HG02763 (cell line): ENCODE data around the gene NOL4L.
"Not testable (repeated sequence)": the region's sequence is repeated elsewhere in the genome, so short reads cannot be mapped to it uniquely, and the experiment has no call there.

Experiments used
- ATAC-seq: cut with Tn5 transposase; IDR thresholded peaks from one replicate; pipeline ENCODE4 v1.9.1; 2021; ENCODE audit warnings: mild to moderate bottlenecking, moderate library complexity; ENCODE audit not compliant: unreplicated experiment

Gene NOL4L

DNA sequence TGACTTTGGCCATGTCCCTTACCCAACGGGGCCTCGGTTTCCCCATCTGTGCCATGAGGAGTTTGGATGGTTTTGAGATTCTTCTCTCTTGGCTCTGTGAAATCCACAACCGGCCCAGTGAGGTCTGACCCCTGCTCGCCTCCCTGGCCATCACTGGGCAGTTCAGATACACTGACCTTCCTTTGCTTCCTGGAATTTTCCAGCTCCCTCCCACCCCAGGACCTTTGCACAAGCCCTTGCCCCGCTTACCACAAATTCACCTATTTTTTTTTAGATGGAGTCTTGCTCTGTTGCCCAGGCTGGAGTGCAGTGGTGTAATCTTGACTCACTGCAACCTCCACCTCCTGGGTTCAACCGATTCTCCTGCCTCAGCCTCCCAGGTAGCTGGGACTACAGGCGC lies 12.6 kb upstream of the NOL4L start:
- ATAC-seq, result no peak

GRCh38 chr20:32596681-32597252 lies 11.6 kb upstream of the NOL4L start:
- ATAC-seq, result no peak

- no peak for ATAC-seq
Observed at GRCh38 chr20:32595143-32595542, 10.0 kb upstream of the NOL4L start.

DNA sequence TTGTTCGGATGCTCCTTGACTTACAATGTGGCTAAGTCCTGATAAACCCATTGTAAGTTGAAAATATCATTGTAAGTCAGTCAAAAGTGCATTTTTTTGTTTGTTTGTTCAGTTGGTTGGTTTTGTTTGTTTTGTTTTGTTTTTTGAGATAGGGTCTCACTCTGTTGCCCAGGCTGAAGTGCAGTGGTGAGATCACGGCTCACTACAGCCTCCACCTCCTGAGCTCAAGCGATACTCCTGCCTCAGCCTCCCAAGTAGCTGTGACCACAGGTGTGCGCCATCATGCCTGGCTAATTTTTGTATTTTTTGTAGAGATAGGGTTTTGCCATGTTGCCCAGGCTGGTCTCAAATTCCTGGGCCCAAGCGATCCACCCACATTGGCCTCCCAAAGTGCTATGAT lies 9.5 kb upstream of the NOL4L start:
- ATAC-seq, result not testable (repeated sequence)

GRCh38 chr20:32594204-32594603 lies 9.1 kb upstream of the NOL4L start:
- ATAC-seq, result no peak

DNA sequence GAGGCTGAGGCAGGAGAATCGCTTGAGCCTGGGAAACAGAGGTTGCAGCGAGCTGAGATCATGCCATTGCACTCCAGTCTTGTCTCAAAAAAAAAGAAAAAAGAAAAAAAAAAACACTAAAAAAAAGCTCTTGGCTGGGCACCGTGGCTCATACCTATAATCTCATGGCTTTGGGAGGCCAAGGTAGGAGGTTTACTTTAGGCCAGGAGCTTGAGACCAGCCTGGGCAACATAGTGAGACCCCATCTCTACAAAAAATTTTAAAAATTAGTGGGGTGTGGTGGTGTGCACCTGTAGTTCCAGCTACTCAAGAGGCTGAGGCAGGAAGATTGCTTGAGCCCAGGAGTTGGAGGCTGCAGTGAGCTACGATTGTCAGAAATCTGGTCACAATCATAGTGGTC lies 7.5 kb upstream of the NOL4L start:
- not testable (repeated sequence) for ATAC-seq

DNA sequence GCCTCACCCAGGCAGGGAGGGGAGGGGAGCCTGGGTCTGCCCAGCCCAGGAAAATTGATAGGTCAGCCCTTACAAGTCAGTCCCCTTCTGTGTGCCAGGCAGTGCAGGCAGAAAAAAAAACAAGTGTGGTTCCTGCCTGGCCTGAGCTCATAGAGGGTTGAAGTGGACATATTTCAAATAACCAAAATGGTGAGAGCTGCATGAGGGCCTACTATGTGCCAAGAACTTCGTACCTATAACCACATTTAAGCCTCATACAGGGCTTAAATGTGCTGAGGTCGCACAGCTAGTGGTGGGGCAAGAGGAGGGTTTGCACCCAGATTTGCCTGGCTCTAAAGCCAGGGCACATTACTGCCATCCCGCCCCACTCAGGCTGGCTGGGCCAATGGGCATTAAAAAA lies 6.9 kb upstream of the NOL4L start:
- no peak for ATAC-seq

GRCh38 chr20:32589769-32590168 lies 4.6 kb upstream of the NOL4L start:
- no peak for ATAC-seq

- ATAC-seq, result no peak
Observed at GRCh38 chr20:32589256-32589655, 4.1 kb upstream of the NOL4L start.

GRCh38 chr20:32588040-32588439 lies 2.9 kb upstream of the NOL4L start:
- ATAC-seq, result no peak

DNA sequence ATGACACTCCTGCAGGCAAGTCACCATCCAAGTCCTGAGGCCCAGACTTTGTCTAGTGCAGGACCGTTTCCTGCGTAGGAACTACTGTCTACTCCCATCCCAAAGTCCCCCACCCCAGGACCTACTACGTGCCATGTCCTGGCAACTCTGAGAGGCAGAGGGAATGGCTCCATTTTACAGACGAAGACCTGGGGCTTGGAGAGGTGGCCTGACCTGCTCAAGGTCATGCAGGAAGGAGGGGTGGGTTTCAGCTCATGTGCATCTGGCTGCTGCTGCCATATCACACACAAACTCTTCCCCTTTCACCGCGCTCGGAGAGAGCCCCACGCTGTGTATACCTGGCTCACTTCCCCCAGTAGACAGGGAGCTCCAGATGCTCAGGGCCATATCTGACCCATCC lies 1.2 kb upstream of the NOL4L start:
- ATAC-seq, result no peak

GRCh38 chr20:32585586-32586127 lies 524 bp upstream of the NOL4L start:
- ATAC-seq, result no peak

- no peak for ATAC-seq
Observed at GRCh38 chr20:32583581-32584070, 1.5 kb downstream of the NOL4L start.

GRCh38 chr20:32582659-32583580 lies 2.2 kb downstream of the NOL4L start:
- ATAC-seq, result no peak

DNA sequence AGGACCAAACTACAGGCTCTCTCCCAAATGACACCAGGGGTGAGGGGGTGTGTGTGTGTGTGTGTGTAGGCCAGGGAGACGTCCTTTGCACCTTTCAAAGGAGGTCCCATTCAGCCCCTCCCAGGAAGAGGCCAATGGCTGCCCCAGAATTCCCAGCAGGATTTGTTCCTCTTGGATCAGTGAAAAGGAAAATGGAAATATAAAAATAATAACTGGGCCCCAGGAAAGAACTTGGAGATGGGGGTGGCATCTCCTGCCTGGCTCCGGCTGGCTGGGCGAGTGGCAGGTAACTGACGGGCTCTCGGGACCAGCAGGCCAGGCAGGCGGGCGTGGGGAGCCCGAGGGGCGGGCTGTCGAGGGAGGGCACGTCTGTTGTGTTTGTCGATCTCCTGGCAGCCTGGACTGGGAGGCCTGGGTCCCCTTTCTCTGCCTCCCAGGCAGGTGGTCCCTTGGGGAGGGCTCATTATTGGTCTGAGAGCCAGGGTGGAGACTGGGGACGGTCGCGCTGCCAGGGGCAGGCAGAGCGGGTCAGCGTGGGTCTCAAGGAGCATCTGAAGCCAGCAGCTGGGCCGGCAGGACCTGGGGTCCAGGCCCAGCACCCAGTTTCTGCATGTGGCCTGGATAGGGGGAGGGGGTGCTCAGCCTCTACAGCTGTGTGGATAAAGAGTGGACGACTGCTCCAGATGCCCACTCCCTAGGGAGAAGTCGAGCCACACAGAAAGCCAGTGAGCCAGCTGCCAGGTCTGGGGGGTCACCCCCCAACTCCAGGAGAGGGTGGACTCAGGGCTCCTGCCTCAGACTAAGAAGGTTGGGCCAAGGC lies 3.1 kb downstream of the NOL4L start:
- no peak for ATAC-seq

DNA sequence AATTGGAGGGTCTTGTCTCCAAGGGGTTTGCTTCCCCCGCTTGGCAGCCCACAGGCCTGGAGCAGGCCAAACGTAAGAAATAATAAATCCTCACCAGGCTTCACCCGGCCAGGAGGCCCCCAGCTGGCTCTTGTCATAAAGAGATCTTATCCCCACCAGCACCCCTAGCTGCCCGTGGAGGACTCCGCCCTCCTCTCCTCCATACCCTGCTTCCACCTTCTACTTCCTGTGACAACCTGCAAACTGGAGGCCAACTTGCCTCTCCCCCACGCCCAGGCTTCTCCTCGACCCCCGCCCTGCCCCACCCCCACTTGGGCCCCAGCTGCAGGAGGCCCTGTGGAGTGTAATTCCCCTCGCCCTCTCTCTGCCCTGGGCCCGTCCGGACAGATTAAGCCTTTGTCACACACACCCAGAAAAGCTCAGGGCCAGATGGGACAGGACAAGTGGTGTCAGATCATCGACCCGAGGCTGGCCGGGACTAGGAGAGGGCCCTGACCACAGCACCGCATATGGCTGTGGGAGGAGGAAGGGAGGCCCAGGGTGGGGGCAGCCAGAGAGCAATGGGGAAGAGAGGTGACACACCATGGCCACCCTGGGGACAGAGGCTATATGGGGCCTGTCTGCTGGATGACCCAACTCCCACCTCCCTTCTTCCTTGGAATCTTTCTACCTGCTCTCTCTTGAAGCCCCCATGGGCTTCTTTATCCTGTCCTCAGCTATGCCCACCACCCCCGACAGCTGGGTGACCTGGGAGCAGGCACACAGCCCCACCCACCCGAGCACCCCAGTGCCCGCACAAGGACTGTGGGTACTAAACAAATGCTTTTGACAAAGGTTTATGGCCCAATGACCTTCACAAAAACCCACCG lies 3.9 kb downstream of the NOL4L start:
- ATAC-seq, result no peak

GRCh38 chr20:32580219-32580969 lies 4.7 kb downstream of the NOL4L start:
- no peak for ATAC-seq

GRCh38 chr20:32578840-32579390 lies 6.2 kb downstream of the NOL4L start:
- no peak for ATAC-seq

DNA sequence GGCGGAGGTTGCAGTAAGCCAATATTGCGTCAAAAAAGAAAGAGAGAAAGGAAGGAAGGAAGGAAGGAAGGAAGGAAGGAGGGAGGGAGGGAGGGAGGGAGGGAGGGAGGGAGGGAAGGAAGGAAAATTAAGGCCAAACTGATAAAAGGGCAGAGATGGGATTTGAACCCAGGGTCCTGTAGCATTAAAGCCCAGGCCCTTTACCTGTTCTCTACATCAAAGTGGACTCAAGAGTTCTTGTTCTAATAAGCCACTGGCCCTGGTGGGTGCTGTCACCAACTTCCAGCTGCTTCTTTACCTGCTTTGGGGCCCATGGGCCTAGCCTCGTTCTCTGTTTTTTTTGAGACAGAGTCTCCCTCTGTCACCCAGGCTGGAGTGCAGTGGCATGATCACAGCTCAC lies 7.1 kb downstream of the NOL4L start:
- not testable (repeated sequence) for ATAC-seq
